MCF 10A (cell line): ENCODE measurements around the gene DOHH. TPM values are rescaled to one million over a fixed set of nuclear protein-coding genes. Genes with fewer than 3 reads are reported as not detected.

Experiments used
- BruUV-seq: library from RNA; stranded (reverse); fragments of 400-500 nt; replicated peaks from 2 replicates; lab custom pipeline; 2021; lab: Mats Ljungman, UMichigan
- CTCF ChIA-PET: fragments of 300-600 bp; sonication (Branson Sonifier 250); formaldehyde crosslinking; extraction: SDS; loops from one replicate; lab custom pipeline; 2021; ENCODE audit warnings: antibody characterized with exemption, inconsistent platforms; lab: Yijun Ruan, JAX
- POLR2A ChIA-PET: fragments of 300-600, 350-650 bp; sonication (Branson Sonifier 250); formaldehyde crosslinking; extraction: SDS; loops from one replicate; lab custom pipeline; 2020; ENCODE audit warnings: antibody characterized with exemption, inconsistent platforms; lab: Yijun Ruan, JAX
- DNase-seq: peaks from one replicate; pipeline ENCODE4 v3.0.0-alpha.2; 2018; ENCODE audit not compliant: unreplicated experiment
- H3K27ac Mint-ChIP-seq: one replicate; pipeline ENCODE4 v1.8.0; 2022; ENCODE audit warnings: mild to moderate bottlenecking, low read depth, mixed read lengths; ENCODE audit not compliant: unreplicated experiment
- H3K27me3 Mint-ChIP-seq: one replicate; pipeline ENCODE4 v1.8.0; 2022; ENCODE audit warnings: mixed read lengths; ENCODE audit not compliant: insufficient read depth, unreplicated experiment
- H3K36me3 Mint-ChIP-seq: one replicate; pipeline ENCODE4 v1.8.0; 2022; ENCODE audit warnings: mild to moderate bottlenecking, moderate library complexity, mixed read lengths; ENCODE audit not compliant: insufficient read depth, unreplicated experiment
- H3K4me1 Mint-ChIP-seq: one replicate; pipeline ENCODE4 v1.8.0; 2022; ENCODE audit warnings: mixed read lengths; ENCODE audit not compliant: insufficient read depth, unreplicated experiment
- H3K4me3 Mint-ChIP-seq: one replicate; pipeline ENCODE4 v1.8.0; 2022; ENCODE audit warnings: mild to moderate bottlenecking, moderate library complexity, mixed read lengths; ENCODE audit not compliant: unreplicated experiment
- H3K9me3 Mint-ChIP-seq: one replicate; pipeline ENCODE4 v1.8.0; 2022; ENCODE audit warnings: mixed read lengths; ENCODE audit not compliant: unreplicated experiment
- CTCF ChIP-seq: fragments of 200-600 bp; IDR thresholded peaks from one replicate; pipeline ENCODE4 v1.8.0; 2022; ENCODE audit warnings: antibody characterized with exemption, mild to moderate bottlenecking; ENCODE audit not compliant: unreplicated experiment
- intact Hi-C: fragments of 100-400 bp; cut with micrococcal nuclease; formaldehyde crosslinking; loops from 2 replicates; pipeline ENCODE4 v1.14.1; 2022
- total RNA-seq: library from RNA; stranded (reverse); gene quantifications from 2 replicates; pipeline ENCODE4 v1.2.3, GENCODE V29; 2022

DOHH gene
- total RNA-seq, 1 experiment from 2014 or later = 16.3 TPM

GRCh38 chr19:3467437-3468198, 32.9 kb downstream of the DOHH start:
- peaks cover 6% of the 10 kb centered on the region for H3K4me1 Mint-ChIP-seq
- POLR2A ChIA-PET = interaction anchor here (2.3 kb wide), 1 partner anchor 131 kb away, joined by 5 read pairs; no protein-coding TSS in a partner anchor
- BruUV-seq = no TSS peak

GRCh38 chr19:3466635-3467034, 33.8 kb downstream of the DOHH start:
- H3K4me1 Mint-ChIP-seq = peaks cover 6% of the 10 kb centered on the region
- no peak overlapping the region for H3K4me3 Mint-ChIP-seq
- H3K9me3 Mint-ChIP-seq = no peaks in the 10 kb centered on the region
- POLR2A ChIA-PET = interaction anchor here (0.7 to 2.3 kb wide), 3 partner anchors 12 to 140 kb away, joined by 3 to 6 read pairs (median 5); no protein-coding TSS in a partner anchor
- no peaks in the 10 kb centered on the region for H3K27me3 Mint-ChIP-seq
- CTCF ChIA-PET = interaction anchor here (1.3 kb wide), 1 partner anchor 37 kb away, joined by 4 read pairs; no protein-coding TSS in a partner anchor
- intact Hi-C loops = no loop called here
- no peak for TF ChIP-seq CTCF
- DNase-seq = no peak
- no peak overlapping the region for H3K27ac Mint-ChIP-seq
- H3K36me3 Mint-ChIP-seq = peaks cover 64% of the 10 kb centered on the region
- no TSS peak for BruUV-seq

More at GRCh38 chr19:3467437-3468198, 32.9 kb downstream of the DOHH start:
- H3K4me3 Mint-ChIP-seq = no peak overlapping the region
- no peak for TF ChIP-seq CTCF
- no peaks in the 10 kb centered on the region for H3K9me3 Mint-ChIP-seq
- intact Hi-C loops = no loop called here
- no peak for DNase-seq
- CTCF ChIA-PET = no interaction called here
- peaks cover 58% of the 10 kb centered on the region for H3K36me3 Mint-ChIP-seq
- H3K27ac Mint-ChIP-seq = no peak overlapping the region
- no peaks in the 10 kb centered on the region for H3K27me3 Mint-ChIP-seq

GRCh38 chr19:3465552-3465951, 34.9 kb downstream of the DOHH start:
- no peak for TF ChIP-seq CTCF
- H3K4me1 Mint-ChIP-seq = peaks cover 2% of the 10 kb centered on the region
- H3K27me3 Mint-ChIP-seq = no peaks in the 10 kb centered on the region
- no peak overlapping the region for H3K27ac Mint-ChIP-seq
- no TSS peak for BruUV-seq
- intact Hi-C loops = no loop called here
- no peak for DNase-seq
- H3K36me3 Mint-ChIP-seq = peaks cover 74% of the 10 kb centered on the region
- no peak overlapping the region for H3K4me3 Mint-ChIP-seq
- CTCF ChIA-PET = interaction anchor here (0.7 to 1.3 kb wide), 3 partner anchors 36 to 393 kb away, joined by 4 to 5 read pairs (median 4); no protein-coding TSS in a partner anchor
- POLR2A ChIA-PET = interaction anchor here (0.6 to 2.3 kb wide), 3 partner anchors 129 to 139 kb away, joined by 3 to 6 read pairs (median 5); no protein-coding TSS in a partner anchor
- no peaks in the 10 kb centered on the region for H3K9me3 Mint-ChIP-seq

- Mint-ChIP-seq H3K4me1 (no peaks in the 10 kb centered on the region), H3K9me3 (no peaks in the 10 kb centered on the region), H3K36me3 (peaks cover 83% of the 10 kb centered on the region), H3K27ac (no peak overlapping the region), H3K27me3 (no peaks in the 10 kb centered on the region), H3K4me3 (no peak overlapping the region)
- ChIA-PET CTCF (interaction anchor here (0.7 to 1.5 kb wide), 3 partner anchors 8 to 392 kb away, joined by 3 to 9 read pairs (median 5); no protein-coding TSS in a partner anchor), POLR2A (no interaction called here)
- TF ChIP-seq CTCF = no peak
- intact Hi-C loops = no loop called here
- DNase-seq = no peak
- BruUV-seq = no TSS peak
These were observed 35.8 kb downstream of the DOHH start for GRCh38 chr19:3464587-3465235.
